VCaP (cell line): ENCODE results near the gene NSMCE1.
A peak's percentile ranks its signal among the peaks of the same experiment; 100 is the strongest.

Experiments
- H3K27ac ChIP-seq: fragments of 450-650 bp; 2 replicates; pipeline ENCODE4 v1.5.1; 2017
- CTCF ChIP-seq: fragments of 450-650 bp; conservative IDR thresholded peaks from 2 replicates; pipeline ENCODE4 v1.5.1; 2017; ENCODE audit warnings: mild to moderate bottlenecking, moderate library complexity

NSMCE1 gene

GRCh38 chr16:27268376-27269299, at the start of gene NSMCE1:
TSS of gene NSMCE1 (minus strand) at chr16:27268772. CDS start at chr16:27257570, 11,202 bp downstream.
- no peak for TF ChIP-seq CTCF
- peak within 1 kb of the TSS; percentile 65; the same call in 1 of the 2 replicates for H3K27ac ChIP-seq

GRCh38 chr16:27317738-27318391, 49.3 kb upstream of the NSMCE1 start:
- H3K27ac ChIP-seq: no peak overlapping the region
- no peak for TF ChIP-seq CTCF

- TF ChIP-seq CTCF: no peak
- no peak overlapping the region for H3K27ac ChIP-seq
Observed at GRCh38 chr16:27317320-27317719, 48.7 kb upstream of the NSMCE1 start.

GRCh38 chr16:27316038-27316680, 47.6 kb upstream of the NSMCE1 start:
- H3K27ac ChIP-seq: no peak overlapping the region
- TF ChIP-seq CTCF: no peak

- no peak for TF ChIP-seq CTCF
- H3K27ac ChIP-seq: no peak overlapping the region
Observed at GRCh38 chr16:27315333-27316037, 46.9 kb upstream of the NSMCE1 start.

- TF ChIP-seq CTCF: no peak
- H3K27ac ChIP-seq: no peak overlapping the region
Observed at GRCh38 chr16:27314986-27315332, 46.4 kb upstream of the NSMCE1 start.
